Uterus (tissue), 2 donors: Measurements from ENCODE around the gene VWA3B.

Experiments used
- CTCF ChIP-seq, 4 experiments: fragments of 200-600 bp in 2 of 4; fragments of 450-650 bp in 2 of 4; sonication (generic) in 2 of 4; IDR thresholded peaks; one replicate each; pipeline ENCODE4 v1.5.1; 2016 to 2019; ENCODE audit warnings: antibody characterized with exemption in 4 of 4, mild to moderate bottlenecking in 2 of 4, moderate library complexity in 1 of 4
- POLR2A ChIP-seq, 2 donors: fragments of 450-650 bp; IDR thresholded peaks; one replicate each; pipeline ENCODE4 v1.6.1; 2016; ENCODE audit warnings: antibody characterized with exemption in 2 of 2, mild to moderate bottlenecking in 1 of 2, moderate library complexity in 1 of 2

GRCh38 chr2:98245491-98245890, 158.5 kb downstream of the VWA3B start:
- TF ChIP-seq POLR2A (IDR thresholded peaks at IDR 0.05) = no peak
- TF ChIP-seq CTCF (IDR thresholded peaks at IDR 0.05) = no peak
